ENCODE data around the gene PTPRE.
A peak's percentile ranks its signal among the peaks of the same experiment; 100 is the strongest.

PTPRE gene

DNA sequence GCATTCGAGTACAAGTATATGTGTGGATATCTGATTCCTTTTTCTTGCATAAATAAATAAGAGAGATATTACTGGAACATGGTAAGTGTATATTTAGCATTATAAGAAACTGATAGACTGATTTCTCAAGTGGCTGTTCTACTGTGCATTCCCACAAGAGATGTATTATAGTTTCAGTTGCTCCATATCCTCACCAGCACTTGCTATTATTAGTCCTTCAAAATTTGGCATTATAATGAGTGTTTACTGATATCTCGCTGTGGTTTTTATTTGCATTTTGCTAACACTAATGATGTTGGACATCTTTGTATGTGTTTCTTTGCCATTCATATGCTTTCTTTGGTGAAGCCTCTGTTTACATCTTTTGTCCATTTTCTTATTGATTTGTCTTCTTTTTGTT, 9.7 kb upstream of the PTPRE start:
- no peaks in the 10 kb centered on the region for H3K36me3 ChIP-seq (ENCODE audit: control insufficient read depth, insufficient read depth, low read length)
- H3K4me3 ChIP-seq (ENCODE audit: low read depth, low read length): no peak overlapping the region
- no peak overlapping the region for H3K9ac ChIP-seq (ENCODE audit: low read depth, low read length)
- no peak overlapping the region for H3K27ac ChIP-seq (ENCODE audit: low read depth, low read length)
- no peaks in the 10 kb centered on the region for H3K4me1 ChIP-seq (ENCODE audit: control insufficient read depth, insufficient read depth, low read length)
- H3K9me3 ChIP-seq (ENCODE audit: control insufficient read depth, insufficient read depth, low read length): no peaks in the 10 kb centered on the region
- no peaks in the 10 kb centered on the region for H3K27me3 ChIP-seq (ENCODE audit: control insufficient read depth, insufficient read depth, low read length)

DNA sequence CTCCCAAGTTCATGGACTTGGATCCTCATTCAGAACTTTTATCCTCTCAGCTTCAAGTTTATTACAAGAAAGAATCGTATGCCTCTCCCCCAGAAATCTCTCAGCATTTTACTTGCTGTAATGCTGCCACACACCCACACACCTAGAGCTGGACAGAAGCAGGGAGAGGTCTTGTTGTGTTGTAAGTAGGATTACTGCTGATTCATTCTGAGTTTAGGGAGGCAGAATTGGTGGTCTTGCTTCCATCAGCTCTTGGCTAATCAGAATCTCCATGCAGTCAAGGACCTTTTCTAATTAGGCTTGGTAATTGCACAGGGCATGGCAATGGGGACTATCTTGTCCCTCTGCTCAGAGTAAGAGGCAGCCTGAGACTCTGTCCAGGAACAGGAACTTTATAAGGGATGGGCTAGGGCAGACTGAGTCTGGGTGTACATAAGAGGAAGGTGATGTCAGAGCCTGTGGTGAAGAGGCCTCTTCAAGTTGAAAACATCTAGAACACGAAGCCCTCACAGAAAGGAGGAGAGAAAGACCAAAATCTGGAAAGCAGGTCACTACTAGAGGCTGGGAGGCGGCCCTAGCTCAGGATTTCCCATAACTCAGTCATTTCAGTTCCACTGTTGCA, 7.0 kb upstream of the PTPRE start:
- no peak overlapping the region for H3K27ac ChIP-seq (ENCODE audit: low read depth, low read length)
- H3K9ac ChIP-seq (ENCODE audit: low read depth, low read length): no peak overlapping the region
- no peaks in the 10 kb centered on the region; the same call in 1 of the 2 replicates for H3K9me3 ChIP-seq (ENCODE audit: control insufficient read depth, insufficient read depth, low read length)
- no peaks in the 10 kb centered on the region; the same call in 1 of the 2 replicates for H3K27me3 ChIP-seq (ENCODE audit: control insufficient read depth, insufficient read depth, low read length)
- no peaks in the 10 kb centered on the region for H3K4me1 ChIP-seq (ENCODE audit: control insufficient read depth, insufficient read depth, low read length)
- no peak overlapping the region for H3K4me3 ChIP-seq (ENCODE audit: low read depth, low read length)
- H3K36me3 ChIP-seq (ENCODE audit: control insufficient read depth, insufficient read depth, low read length): no peaks in the 10 kb centered on the region

DNA sequence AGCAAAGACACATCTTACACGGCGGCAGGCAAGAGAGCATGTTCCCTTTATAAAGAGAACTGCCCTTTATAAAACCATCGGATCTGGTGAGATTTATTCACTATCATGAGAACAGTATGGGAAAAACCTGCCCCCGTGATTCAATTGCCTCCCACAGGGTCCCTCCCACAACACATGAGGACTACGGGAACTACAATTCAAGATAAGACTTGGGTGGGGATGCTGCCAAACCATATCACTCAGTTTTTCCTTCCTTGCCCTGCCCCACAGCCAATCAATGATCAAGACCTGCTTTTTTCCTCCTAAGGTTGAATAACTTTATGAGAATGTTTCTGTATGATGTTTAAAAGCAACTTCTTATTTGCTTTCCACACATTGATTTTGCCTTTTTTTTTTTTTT, 3.1 kb upstream of the PTPRE start:
- no peaks in the 10 kb centered on the region for H3K4me1 ChIP-seq (ENCODE audit: control insufficient read depth, insufficient read depth, low read length)
- H3K9ac ChIP-seq (ENCODE audit: low read depth, low read length): no peak overlapping the region
- H3K36me3 ChIP-seq (ENCODE audit: control insufficient read depth, insufficient read depth, low read length): no peaks in the 10 kb centered on the region
- H3K4me3 ChIP-seq (ENCODE audit: low read depth, low read length): no peak overlapping the region
- H3K27me3 ChIP-seq (ENCODE audit: control insufficient read depth, insufficient read depth, low read length): peaks cover 16% of the 10 kb centered on the region
- H3K9me3 ChIP-seq (ENCODE audit: control insufficient read depth, insufficient read depth, low read length): no peaks in the 10 kb centered on the region; the same call in 1 of the 2 replicates
- H3K27ac ChIP-seq (ENCODE audit: low read depth, low read length): no peak overlapping the region

DNA sequence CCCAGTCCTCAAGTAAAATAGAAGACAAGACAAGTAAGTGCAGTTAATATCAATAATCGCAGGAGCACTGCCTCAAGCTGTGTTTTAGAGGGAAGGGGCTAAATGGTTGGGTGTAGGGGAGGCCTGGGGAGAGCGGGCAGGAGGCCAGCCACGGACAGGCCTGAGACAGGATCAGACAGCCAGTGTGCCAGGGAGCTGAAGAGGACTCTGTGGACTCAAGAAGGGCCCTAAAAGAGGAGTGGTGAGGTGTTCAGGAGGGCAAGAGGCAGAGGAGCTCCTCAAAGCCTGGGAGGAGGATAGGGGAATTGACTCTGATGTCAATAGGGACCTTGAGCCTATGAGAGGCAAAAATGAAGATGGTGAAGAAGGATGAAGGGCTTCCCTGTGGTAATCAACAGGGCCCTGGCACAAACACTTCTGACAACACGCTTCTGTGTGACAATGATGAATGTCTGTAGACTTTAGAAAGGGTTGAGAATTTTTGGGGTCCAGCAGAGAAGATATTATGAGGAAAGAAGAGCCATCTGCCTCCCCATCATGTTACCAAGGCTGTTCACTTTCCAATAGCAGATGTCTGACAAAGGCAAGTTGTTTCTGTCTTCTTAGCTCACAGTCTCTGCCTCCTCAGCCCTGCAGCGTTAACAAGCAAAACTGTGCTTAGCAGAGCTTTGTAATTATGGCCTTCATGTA, 2.4 kb upstream of the PTPRE start:
- no peak overlapping the region for H3K4me3 ChIP-seq (ENCODE audit: low read depth, low read length)
- H3K9me3 ChIP-seq (ENCODE audit: control insufficient read depth, insufficient read depth, low read length): no peaks in the 10 kb centered on the region; the same call in 1 of the 2 replicates
- H3K27ac ChIP-seq (ENCODE audit: low read depth, low read length): no peak overlapping the region
- peaks cover 16% of the 10 kb centered on the region for H3K27me3 ChIP-seq (ENCODE audit: control insufficient read depth, insufficient read depth, low read length)
- H3K9ac ChIP-seq (ENCODE audit: low read depth, low read length): no peak overlapping the region
- H3K4me1 ChIP-seq (ENCODE audit: control insufficient read depth, insufficient read depth, low read length): no peaks in the 10 kb centered on the region
- no peaks in the 10 kb centered on the region for H3K36me3 ChIP-seq (ENCODE audit: control insufficient read depth, insufficient read depth, low read length)

DNA sequence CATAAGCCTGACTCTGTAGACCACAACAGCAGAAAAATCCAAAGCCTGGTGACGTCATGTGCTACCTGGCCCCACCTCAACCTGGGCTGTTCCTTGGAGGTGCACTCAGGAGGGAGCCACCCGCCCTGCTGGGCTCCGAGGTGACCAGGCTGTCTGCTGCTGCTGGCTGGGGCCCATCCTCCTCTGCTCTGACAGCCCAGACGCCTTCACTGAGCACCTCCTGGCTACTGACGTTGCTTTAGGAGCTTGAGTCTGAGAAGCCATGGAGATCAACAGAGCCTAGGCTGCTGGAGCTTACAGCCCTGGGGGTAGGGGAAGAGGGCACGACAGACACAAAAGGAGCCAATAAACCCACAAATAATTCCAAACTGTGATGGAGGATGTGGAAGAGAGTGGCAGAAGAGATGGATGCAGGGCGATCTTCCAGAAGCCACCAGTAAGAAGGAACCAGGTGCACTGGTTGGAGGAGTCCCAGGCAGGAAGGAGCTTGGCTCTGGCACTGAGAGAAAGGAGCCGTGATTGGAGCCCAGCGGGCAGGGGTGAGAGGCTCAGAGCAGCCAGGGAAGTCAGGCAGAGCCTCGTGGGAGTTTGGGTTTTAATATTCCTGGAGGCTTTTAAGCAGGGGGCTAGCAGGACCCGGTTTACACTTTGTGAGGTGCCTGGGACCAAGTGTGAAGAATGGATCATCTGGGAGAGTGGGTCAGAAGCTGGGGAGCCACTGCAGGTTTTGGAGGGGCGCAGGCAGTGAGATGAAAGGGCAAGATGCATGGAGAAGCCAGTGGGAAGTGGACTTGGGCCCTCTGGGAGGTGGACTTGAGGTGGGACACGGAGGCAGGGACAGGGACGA, 1.7 kb upstream of the PTPRE start:
- Histone ChIP-seq H3K9ac (ENCODE audit: low read depth, low read length) (no peak overlapping the region), H3K36me3 (ENCODE audit: control insufficient read depth, insufficient read depth, low read length) (no peaks in the 10 kb centered on the region), H3K9me3 (ENCODE audit: control insufficient read depth, insufficient read depth, low read length) (no peaks in the 10 kb centered on the region; the same call in 1 of the 2 replicates), H3K4me1 (ENCODE audit: control insufficient read depth, insufficient read depth, low read length) (no peaks in the 10 kb centered on the region), H3K27ac (ENCODE audit: low read depth, low read length) (no peak overlapping the region), H3K27me3 (ENCODE audit: control insufficient read depth, insufficient read depth, low read length) (peaks cover 16% of the 10 kb centered on the region), H3K4me3 (ENCODE audit: low read depth, low read length) (no peak overlapping the region)

DNA sequence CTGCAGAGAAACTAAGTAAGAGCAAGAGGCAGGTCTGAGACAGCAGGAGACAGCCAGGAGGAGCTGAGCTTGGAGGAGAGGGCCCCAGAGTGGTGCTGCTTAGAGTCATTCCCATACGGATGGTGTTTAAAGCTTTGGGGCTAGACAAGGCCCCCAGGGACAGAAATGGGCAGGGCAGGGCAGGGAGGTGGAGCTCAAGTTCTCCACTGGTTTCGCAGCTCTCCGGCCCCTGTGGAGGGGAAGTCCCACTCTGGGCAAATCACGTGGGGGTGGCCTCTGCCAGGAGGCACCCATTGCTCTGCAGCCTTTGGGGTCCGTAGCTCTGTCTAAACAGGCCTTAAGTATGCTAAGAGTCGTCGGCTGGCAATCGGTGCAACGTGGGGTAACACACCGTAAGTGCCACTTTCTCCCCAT, 1.0 kb upstream of the PTPRE start:
- no peaks in the 10 kb centered on the region; the same call in 1 of the 2 replicates for H3K9me3 ChIP-seq (ENCODE audit: control insufficient read depth, insufficient read depth, low read length)
- H3K27ac ChIP-seq (ENCODE audit: low read depth, low read length): no peak overlapping the region
- H3K27me3 ChIP-seq (ENCODE audit: control insufficient read depth, insufficient read depth, low read length): peaks cover 16% of the 10 kb centered on the region
- H3K4me3 ChIP-seq (ENCODE audit: low read depth, low read length): no peak overlapping the region
- no peaks in the 10 kb centered on the region for H3K36me3 ChIP-seq (ENCODE audit: control insufficient read depth, insufficient read depth, low read length)
- H3K9ac ChIP-seq (ENCODE audit: low read depth, low read length): no peak overlapping the region
- H3K4me1 ChIP-seq (ENCODE audit: control insufficient read depth, insufficient read depth, low read length): no peaks in the 10 kb centered on the region

DNA sequence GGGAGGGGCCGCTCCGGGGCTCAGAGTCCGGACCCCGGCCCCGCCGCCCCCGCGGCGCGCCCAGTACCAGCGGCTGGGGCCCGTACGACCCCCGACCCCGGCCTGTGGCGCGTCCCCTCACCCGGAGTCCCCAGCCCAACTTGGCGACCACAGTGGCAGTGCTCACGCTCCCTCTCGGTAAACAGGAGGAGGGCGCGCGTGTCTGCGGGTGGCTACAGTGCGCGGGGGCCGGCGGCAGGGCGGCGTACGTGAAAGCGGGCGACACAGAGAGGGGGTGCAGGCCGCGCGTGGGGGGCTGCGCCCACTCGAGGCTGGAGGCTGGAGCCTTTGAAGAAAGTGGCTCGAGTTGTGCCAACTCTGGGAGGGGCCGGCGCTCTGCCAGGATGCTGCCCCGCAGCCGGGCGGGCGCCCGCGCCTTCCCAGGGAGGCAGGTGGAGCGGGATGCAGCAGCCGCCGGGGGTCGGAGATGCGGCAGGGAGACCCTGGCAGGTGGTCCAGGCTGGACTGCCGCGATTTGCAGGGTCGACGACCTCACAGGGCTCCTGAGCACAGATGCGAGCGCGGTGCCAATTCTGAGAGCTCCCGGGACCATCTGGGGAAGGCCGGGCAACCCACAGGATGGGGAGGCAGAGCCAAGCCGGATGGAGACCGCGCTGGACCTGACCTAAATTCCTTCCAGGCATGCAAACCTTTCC, 655 bp downstream of the PTPRE start:
- Histone ChIP-seq H3K9ac (ENCODE audit: low read depth, low read length) (no peak overlapping the region), H3K4me1 (ENCODE audit: control insufficient read depth, insufficient read depth, low read length) (no peaks in the 10 kb centered on the region), H3K9me3 (ENCODE audit: control insufficient read depth, insufficient read depth, low read length) (no peaks in the 10 kb centered on the region; the same call in 1 of the 2 replicates), H3K36me3 (ENCODE audit: control insufficient read depth, insufficient read depth, low read length) (no peaks in the 10 kb centered on the region), H3K27ac (ENCODE audit: low read depth, low read length) (no peak overlapping the region), H3K27me3 (ENCODE audit: control insufficient read depth, insufficient read depth, low read length) (peaks cover 16% of the 10 kb centered on the region), H3K4me3 (ENCODE audit: low read depth, low read length) (peak overlapping the region; percentile 61)

DNA sequence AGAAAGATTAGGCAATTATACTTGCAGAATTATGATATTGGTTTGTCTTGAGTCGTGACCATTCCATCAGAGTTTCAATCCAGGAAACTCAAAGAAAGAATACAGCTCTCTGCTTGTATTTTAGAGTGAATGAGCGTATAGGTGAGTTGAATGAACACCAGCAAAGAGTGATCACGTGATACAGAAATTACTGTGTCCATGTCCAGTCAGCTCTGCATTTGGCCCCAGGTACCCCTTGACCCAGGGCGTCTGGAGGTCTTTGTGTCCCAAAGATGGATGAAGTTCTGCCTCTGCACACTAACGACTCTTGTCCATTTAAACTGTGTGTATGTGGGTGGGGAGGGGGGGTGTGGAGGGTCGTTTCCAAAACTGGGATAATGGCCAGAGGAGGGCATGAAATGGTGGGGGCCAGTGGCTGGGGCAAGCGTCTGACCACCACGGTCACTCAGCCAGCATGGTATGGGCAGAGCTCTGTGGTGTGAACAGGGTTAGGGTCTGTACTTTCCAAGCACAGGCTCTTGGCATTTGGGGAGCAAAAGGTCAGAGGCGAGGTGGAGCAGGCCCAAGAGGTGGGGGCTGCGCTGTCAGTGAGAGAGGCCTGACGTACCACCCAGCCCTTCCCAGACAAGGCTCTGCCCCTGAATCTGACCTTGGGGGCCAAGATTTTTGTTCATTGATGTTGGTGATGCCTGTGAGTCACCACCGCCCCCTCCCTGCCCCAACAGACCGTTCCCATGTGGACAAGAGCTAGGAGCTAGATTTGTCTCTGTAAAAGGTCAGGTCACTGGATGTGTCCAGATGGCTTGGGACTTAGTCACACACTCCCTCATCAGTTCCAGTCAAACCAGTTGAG, 1.4 kb downstream of the PTPRE start:
- Histone ChIP-seq H3K9ac (ENCODE audit: low read depth, low read length) (no peak overlapping the region), H3K9me3 (ENCODE audit: control insufficient read depth, insufficient read depth, low read length) (no peaks in the 10 kb centered on the region; the same call in 1 of the 2 replicates), H3K4me1 (ENCODE audit: control insufficient read depth, insufficient read depth, low read length) (no peaks in the 10 kb centered on the region), H3K27ac (ENCODE audit: low read depth, low read length) (no peak overlapping the region), H3K27me3 (ENCODE audit: control insufficient read depth, insufficient read depth, low read length) (peaks cover 16% of the 10 kb centered on the region), H3K36me3 (ENCODE audit: control insufficient read depth, insufficient read depth, low read length) (no peaks in the 10 kb centered on the region), H3K4me3 (ENCODE audit: low read depth, low read length) (no peak overlapping the region)

DNA sequence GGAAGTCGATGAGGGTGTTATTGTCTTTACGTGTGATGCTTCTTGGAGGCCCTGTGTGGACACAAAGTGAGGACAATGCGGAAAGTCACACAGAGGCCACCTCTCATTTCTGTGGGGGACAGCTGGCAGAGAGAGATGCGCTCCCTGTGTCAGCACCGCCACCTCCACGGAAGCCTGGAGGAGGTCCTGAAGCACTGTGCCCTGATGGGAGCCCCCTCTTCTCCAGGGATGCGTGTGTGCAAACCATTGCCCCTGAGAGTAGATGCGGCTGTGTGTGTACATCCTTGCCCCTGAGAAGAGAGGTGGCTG, 2.0 kb downstream of the PTPRE start:
- no peak overlapping the region for H3K4me3 ChIP-seq (ENCODE audit: low read depth, low read length)
- peaks cover 16% of the 10 kb centered on the region for H3K27me3 ChIP-seq (ENCODE audit: control insufficient read depth, insufficient read depth, low read length)
- no peaks in the 10 kb centered on the region for H3K4me1 ChIP-seq (ENCODE audit: control insufficient read depth, insufficient read depth, low read length)
- H3K9me3 ChIP-seq (ENCODE audit: control insufficient read depth, insufficient read depth, low read length): no peaks in the 10 kb centered on the region; the same call in 1 of the 2 replicates
- H3K27ac ChIP-seq (ENCODE audit: low read depth, low read length): no peak overlapping the region
- no peak overlapping the region for H3K9ac ChIP-seq (ENCODE audit: low read depth, low read length)
- H3K36me3 ChIP-seq (ENCODE audit: control insufficient read depth, insufficient read depth, low read length): no peaks in the 10 kb centered on the region
